ENCODE measurements around the gene OCIAD1.

DNA sequence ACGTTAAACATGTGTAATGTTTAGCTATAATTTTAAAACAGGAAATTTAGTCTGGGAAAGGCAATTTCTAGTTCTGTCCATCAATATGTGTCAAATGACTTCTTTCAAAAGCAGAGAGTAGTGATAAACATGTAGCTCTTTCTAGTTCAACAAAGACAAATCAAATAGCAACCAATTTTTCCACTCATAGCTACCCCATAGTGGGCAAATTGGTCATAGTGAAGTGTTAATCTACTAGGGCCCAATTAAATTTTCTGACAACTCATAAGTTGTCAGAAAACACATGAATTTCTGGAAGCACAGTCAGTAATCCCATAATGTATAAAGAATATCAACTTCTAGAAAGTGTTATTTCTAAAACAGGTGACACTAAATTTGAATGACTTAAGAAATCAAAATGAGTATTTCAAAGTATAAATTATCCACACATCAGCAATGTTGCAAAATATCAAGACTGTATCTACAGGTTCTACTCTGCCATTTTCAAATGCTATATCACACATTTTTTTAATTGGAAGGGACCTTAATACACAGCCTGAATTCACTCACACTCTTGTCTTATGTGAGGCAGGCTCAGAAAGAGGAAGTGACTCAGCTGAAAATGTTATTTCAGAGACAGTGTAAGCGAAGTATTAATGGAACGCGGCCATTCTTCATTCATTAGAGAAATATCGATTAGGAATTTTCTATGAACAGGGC lies 68.0 kb downstream of the OCIAD1 start:
- TF ChIP-seq, protein P1, sequence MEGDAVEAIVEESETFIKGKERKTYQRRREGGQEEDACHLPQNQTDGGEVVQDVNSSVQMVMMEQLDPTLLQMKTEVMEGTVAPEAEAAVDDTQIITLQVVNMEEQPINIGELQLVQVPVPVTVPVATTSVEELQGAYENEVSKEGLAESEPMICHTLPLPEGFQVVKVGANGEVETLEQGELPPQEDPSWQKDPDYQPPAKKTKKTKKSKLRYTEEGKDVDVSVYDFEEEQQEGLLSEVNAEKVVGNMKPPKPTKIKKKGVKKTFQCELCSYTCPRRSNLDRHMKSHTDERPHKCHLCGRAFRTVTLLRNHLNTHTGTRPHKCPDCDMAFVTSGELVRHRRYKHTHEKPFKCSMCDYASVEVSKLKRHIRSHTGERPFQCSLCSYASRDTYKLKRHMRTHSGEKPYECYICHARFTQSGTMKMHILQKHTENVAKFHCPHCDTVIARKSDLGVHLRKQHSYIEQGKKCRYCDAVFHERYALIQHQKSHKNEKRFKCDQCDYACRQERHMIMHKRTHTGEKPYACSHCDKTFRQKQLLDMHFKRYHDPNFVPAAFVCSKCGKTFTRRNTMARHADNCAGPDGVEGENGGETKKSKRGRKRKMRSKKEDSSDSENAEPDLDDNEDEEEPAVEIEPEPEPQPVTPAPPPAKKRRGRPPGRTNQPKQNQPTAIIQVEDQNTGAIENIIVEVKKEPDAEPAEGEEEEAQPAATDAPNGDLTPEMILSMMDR (conservative IDR thresholded peaks at IDR 0.05; ENCODE audit: low read length), result no peak
- no peak for TF ChIP-seq EZH2phosphoT487 (IDR thresholded peaks at IDR 0.05; ENCODE audit: borderline replicate concordance, low read depth, low read length)
